K562 (cell line): Measurements from ENCODE around the gene ADPRH. TPM values are rescaled to one million over a fixed set of nuclear protein-coding genes. Genes with fewer than 3 reads are reported as not detected.
A peak's percentile ranks its signal among the peaks of the same experiment; 100 is the strongest.

Source experiments
- ATAC-seq: fragments of 200-7000 bp; cut with Tn5 transposase; 3 replicates; pipeline ENCODE4 v1.9.1; 2020; ENCODE audit warnings: moderate library complexity
- BruUV-seq: library from RNA; stranded (reverse); fragments of 400-500 nt; replicated peaks from 2 replicates; lab custom pipeline; 2021; lab: Mats Ljungman, UMichigan
- CTCF ChIA-PET: fragments of 300-600 bp; formaldehyde crosslinking; extraction: SDS; loops from one replicate; lab custom pipeline; 2021; ENCODE audit warnings: low intra/inter-chr PET ratio; lab: Yijun Ruan, JAX
- POLR2A ChIA-PET: fragments of 300-600, 350-650 bp; sonication (Branson Sonifier 250); formaldehyde crosslinking; extraction: SDS; loops from one replicate; lab custom pipeline; 2021; ENCODE audit warnings: antibody characterized with exemption, inconsistent platforms; lab: Yijun Ruan, JAX
- DNase-seq, 4 experiments: peaks; one replicate each; pipeline versions ENCODE4 v3.0.0 to v3.0.0-alpha.2; 2011 to 2018; ENCODE audit warnings: low spot score in 3 of 4, mixed read lengths in 3 of 4; ENCODE audit errors: extremely low read depth in 1 of 4
- FAIRE-seq: peaks from 2 replicates; lab custom pipeline; 2011; peaks lifted over from hg19 to GRCh38; lab: Jason Lieb, UNC
- H2AFZ ChIP-seq: 2 replicates; pipeline ENCODE4 v1.6.0; 2011; ENCODE audit warnings: low read depth, low read length, control low read depth, inconsistent platforms
- H3K27ac ChIP-seq: fragments of 200-600 bp; 3 replicates; pipeline ENCODE4 v1.8.0; 2011; ENCODE audit warnings: low read depth, mild to moderate bottlenecking, control low read depth, inconsistent platforms, low read length, moderate library complexity, mixed read lengths; ENCODE audit errors: extremely low read depth
- H3K27me3 ChIP-seq, 2 experiments: fragments of 300-600 bp in 1 of 2; 2 replicates in 1 of 2; 3 replicates in 1 of 2; pipeline versions ENCODE4 v1.6.0 to v1.8.0; 2011; ENCODE audit warnings: inconsistent platforms in 2 of 2, low read length in 2 of 2, mild to moderate bottlenecking in 1 of 2, mixed read lengths in 1 of 2, moderate library complexity in 1 of 2; ENCODE audit not compliant: control insufficient read depth in 2 of 2, insufficient read depth in 2 of 2
- H3K36me3 ChIP-seq: fragments of 300-600 bp; 3 replicates; pipeline ENCODE4 v1.8.0; 2011; ENCODE audit warnings: mild to moderate bottlenecking, low read length, inconsistent platforms; ENCODE audit not compliant: control insufficient read depth, insufficient read depth
- H3K4me1 ChIP-seq, 2 experiments: fragments of 200-600 bp in 1 of 2; replicated peaks in 1 of 2; 2 replicates in 1 of 2; 3 replicates in 1 of 2; pipeline versions ENCODE4 v1.5.1 to v1.8.0; 2011; ENCODE audit warnings: inconsistent platforms in 2 of 2, low read length in 2 of 2, mild to moderate bottlenecking in 1 of 2, mixed read lengths in 1 of 2, moderate library complexity in 1 of 2; ENCODE audit not compliant: control insufficient read depth in 2 of 2, insufficient read depth in 2 of 2
- H3K4me2 ChIP-seq: 2 replicates; pipeline ENCODE4 v1.6.1; 2011; ENCODE audit warnings: low read length, control low read depth, inconsistent platforms, mixed read lengths; ENCODE audit not compliant: insufficient read depth
- H3K4me3 ChIP-seq: fragments of 200-600 bp; sonication (generic), shearing (Covaris generic); 2 replicates; pipeline ENCODE4 v1.5.1; 2016; ENCODE audit warnings: control low read depth, inconsistent platforms
- H3K79me2 ChIP-seq: fragments of 200-600 bp; 3 replicates; pipeline ENCODE4 v1.8.0; 2011; ENCODE audit warnings: low read length, inconsistent platforms; ENCODE audit not compliant: control insufficient read depth, insufficient read depth
- H3K9ac ChIP-seq, 2 experiments: 2 replicates each; pipeline versions ENCODE4 v1.6.0 to v1.6.1; 2011; ENCODE audit warnings: low read depth in 2 of 2, low read length in 2 of 2, control low read depth in 1 of 2, inconsistent platforms in 1 of 2, mild to moderate bottlenecking in 1 of 2, mixed read lengths in 1 of 2; ENCODE audit not compliant: insufficient read depth in 1 of 2
- H3K9me1 ChIP-seq: one replicate; pipeline ENCODE4 v1.6.0; 2011; ENCODE audit warnings: inconsistent platforms, mild to moderate bottlenecking, low read length, moderate library complexity; ENCODE audit not compliant: control insufficient read depth, insufficient read depth
- H3K9me3 ChIP-seq: replicated peaks from 2 replicates; pipeline ENCODE4 v1.5.1; 2011; ENCODE audit warnings: low read depth, low read length, inconsistent platforms; ENCODE audit not compliant: control insufficient read depth, insufficient read depth
- H4K20me1 ChIP-seq: replicated peaks from 2 replicates; pipeline ENCODE4 v1.6.1; 2011; ENCODE audit warnings: low read length, inconsistent platforms, mixed read lengths; ENCODE audit not compliant: control insufficient read depth, insufficient read depth
- ARID3A ChIP-seq: IDR thresholded peaks from 2 replicates; pipeline ENCODE4 v1.6.1; 2012; ENCODE audit warnings: low read depth, low read length, improper control_type of control experiment, borderline replicate concordance
- HMBOX1 ChIP-seq: sonication (generic); IDR thresholded peaks from 2 replicates; pipeline ENCODE4 v1.6.1; 2016
- NR2C2 ChIP-seq, 2 experiments: fragments of 200-800 bp in 1 of 2; sonication (Bioruptor generic) in 1 of 2; sonication (generic) in 1 of 2; formaldehyde crosslinking in 1 of 2; IDR thresholded peaks; 2 replicates each; pipeline versions ENCODE4 v1.6.1 to v1.8.0; 2016 to 2022; ENCODE audit warnings: mild to moderate bottlenecking in 1 of 2, missing compliant biosample characterization in 1 of 2, missing genetic modification characterization in 1 of 2, missing genetic modification reagents in 1 of 2
- PRDM10 ChIP-seq: fragments of 450-650 bp; IDR thresholded peaks from 2 replicates; pipeline ENCODE4 v1.6.1; 2018; ENCODE audit not compliant: partially characterized antibody
- WGBS: fragments of 100-300 bp; shearing (Covaris generic); methylation state at CpG from one replicate; pipeline ENCODE4 v1.1.6; 2016; ENCODE audit warnings: low coverage, mixed read lengths; ENCODE audit not compliant: insufficient coverage; ENCODE audit errors: missing lambda C conversion rate; 5-methylcytosine and 5-hydroxymethylcytosine counted together
- in situ Hi-C: fragments of 300-500 bp; cut with MboI; formaldehyde crosslinking; loops from 4 replicates; pipeline ENCODE4 v1.15.0; 2018; ENCODE audit warnings: inconsistent platforms, mixed read lengths
- intact Hi-C: fragments of 100-400 bp; cut with micrococcal nuclease; formaldehyde crosslinking; loops from 2 replicates; pipeline ENCODE4 v1.14.2; 2022
- polyA plus RNA-seq, 8 experiments: library from polyadenylated mRNA; depleted of rRNA in 4 of 8; stranded (reverse) in 5 of 8; unstranded in 3 of 8; fragments of >200 nt; fragmentation: Nextera tagmentation in 2 of 8; fragmentation: Illumina TruSeq in 1 of 8; extraction: Ambion mirVana in 2 of 8; extraction: Trizol in 1 of 8; gene quantifications; 2 replicates each; pipeline versions ENCODE4 v1.2.1 to v1.2.3, GENCODE V29; 2011 to 2014; ENCODE audit warnings: inconsistent platforms in 1 of 8, missing spikeins in 1 of 8
- total RNA-seq, 7 experiments: library from RNA; depleted of rRNA in 6 of 7; stranded (reverse); fragments of >200 nt in 6 of 7; fragmentation: Illumina TruSeq in 2 of 7; extraction: Trizol in 2 of 7; gene quantifications; 2 replicates each; pipeline versions ENCODE4 v1.2.1 to v1.2.3, GENCODE V29; 2011 to 2021; ENCODE audit warnings: low replicate concordance in 1 of 7

Gene ADPRH
- total and polyA plus RNA-seq, 9 of the 15 experiments (the other 6 are each of a cell fraction or from before 2014, with no cell fraction given) = 0.01 to 1.4 (median 0.65) TPM

GRCh38 chr3:119557192-119557876 is 22.0 kb upstream of the ADPRH start:
- in situ Hi-C loops = no loop called here
- no peaks in the 10 kb centered on the region for H3K9me3 ChIP-seq
- H3K4me2 ChIP-seq = peak overlapping the region; percentile 48
- BruUV-seq = no TSS peak
- 25% methylated on average over 7 of the region's 7 CpGs for WGBS
- no peaks in the 10 kb centered on the region for H4K20me1 ChIP-seq
- H3K4me3 ChIP-seq = no peak overlapping the region; the same call in 1 of the 2 replicates
- DNase-seq = peak in 1 of 4 experiments; percentile 17
- 0 out of 4 replicates have a peak overlapping the region, but pooled peaks of 1 of the 2 experiments have one; percentile 25 for H3K9ac ChIP-seq
- peak overlapping the region; percentile 10; the same call in 1 of the 3 replicates for H3K27ac ChIP-seq
- peaks cover 0 to 12% of the 10 kb centered on the region in 2 experiments; a peak in 3 of 5 replicates for H3K4me1 ChIP-seq
- no peaks in the 10 kb centered on the region for H3K36me3 ChIP-seq
- ChIA-PET CTCF (no interaction called here), POLR2A (interaction anchor here (0.8 kb wide), 1 partner anchor 42 kb away, joined by 3 read pairs; no protein-coding TSS in a partner anchor)
- TF ChIP-seq ARID3A = no peak
- TF ChIP-seq HMBOX1 = peak; percentile 43; the same call in 1 of the 2 replicates
- peak; percentile 83 for TF ChIP-seq PRDM10
- TF ChIP-seq NR2C2 (CRISPR knock-in tag; IDR thresholded peaks at IDR 0.05) = no peak
- TF ChIP-seq NR2C2 (tag; IDR thresholded peaks at IDR 0.05) = 0 out of 2 replicates have a peak, but pooled peaks have one; percentile 63
- H3K27me3 ChIP-seq = no peaks in the 10 kb centered on the region
- H3K9me1 ChIP-seq = no peaks in the 10 kb centered on the region
- no peak for ATAC-seq
- H3K79me2 ChIP-seq = peaks cover 8% of the 10 kb centered on the region; the same call in 1 of the 3 replicates
- FAIRE-seq = peak; percentile 64
- intact Hi-C loops = loop anchor here (5.0 kb wide), 1 partner anchor 120 kb away; the partner anchor contains the start of gene COX17
- peak overlapping the region; percentile 73 for H2AFZ ChIP-seq
